GM18951 (cell line): ENCODE data around the gene PKD2.

ENCODE experiments used
- POLR2A ChIP-seq: IDR thresholded peaks from 4 replicates; pipeline ENCODE4 v1.6.1; 2011; ENCODE audit warnings: mild to moderate bottlenecking; ENCODE audit not compliant: insufficient read length, insufficient read depth; ENCODE audit errors: extremely low read depth
- in situ Hi-C: fragments of 300-500 bp; cut with MboI; formaldehyde crosslinking; loops from one replicate; pipeline ENCODE4 v1.12.0; 2022; ENCODE audit warnings: low sequenced_read_pairs, mixed read lengths, inconsistent platforms; ENCODE audit not compliant: unreplicated experiment

The PKD2 gene

GRCh38 chr4:88021824-88022223, 14.4 kb downstream of the PKD2 start:
- TF ChIP-seq POLR2A = no peak
- in situ Hi-C loops = loop anchor here (10.0 kb wide), 1 partner anchor 493 kb away; no protein-coding TSS in a partner anchor

DNA sequence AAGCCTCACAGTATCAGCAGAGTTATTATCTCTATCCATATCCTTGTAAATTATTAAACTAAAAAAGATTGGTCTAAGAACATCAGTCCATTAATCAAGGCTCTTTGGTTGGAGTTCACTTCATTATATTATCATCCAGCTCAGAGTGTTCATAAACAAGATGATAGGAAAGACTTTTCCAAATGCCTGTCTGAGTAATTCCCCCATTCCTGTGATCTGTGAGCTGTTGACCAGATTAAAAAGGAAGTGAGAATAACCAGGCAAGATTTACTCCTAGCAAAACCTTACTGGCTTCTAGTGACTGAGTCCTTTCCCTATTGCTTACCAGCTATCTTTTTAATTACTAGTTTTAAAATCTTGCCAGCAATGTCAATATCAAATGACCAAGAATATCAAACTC, 14.9 kb downstream of the PKD2 start:
- TF ChIP-seq POLR2A = no peak
- in situ Hi-C loops = loop anchor here (10.0 kb wide), 1 partner anchor 493 kb away; no protein-coding TSS in a partner anchor

DNA sequence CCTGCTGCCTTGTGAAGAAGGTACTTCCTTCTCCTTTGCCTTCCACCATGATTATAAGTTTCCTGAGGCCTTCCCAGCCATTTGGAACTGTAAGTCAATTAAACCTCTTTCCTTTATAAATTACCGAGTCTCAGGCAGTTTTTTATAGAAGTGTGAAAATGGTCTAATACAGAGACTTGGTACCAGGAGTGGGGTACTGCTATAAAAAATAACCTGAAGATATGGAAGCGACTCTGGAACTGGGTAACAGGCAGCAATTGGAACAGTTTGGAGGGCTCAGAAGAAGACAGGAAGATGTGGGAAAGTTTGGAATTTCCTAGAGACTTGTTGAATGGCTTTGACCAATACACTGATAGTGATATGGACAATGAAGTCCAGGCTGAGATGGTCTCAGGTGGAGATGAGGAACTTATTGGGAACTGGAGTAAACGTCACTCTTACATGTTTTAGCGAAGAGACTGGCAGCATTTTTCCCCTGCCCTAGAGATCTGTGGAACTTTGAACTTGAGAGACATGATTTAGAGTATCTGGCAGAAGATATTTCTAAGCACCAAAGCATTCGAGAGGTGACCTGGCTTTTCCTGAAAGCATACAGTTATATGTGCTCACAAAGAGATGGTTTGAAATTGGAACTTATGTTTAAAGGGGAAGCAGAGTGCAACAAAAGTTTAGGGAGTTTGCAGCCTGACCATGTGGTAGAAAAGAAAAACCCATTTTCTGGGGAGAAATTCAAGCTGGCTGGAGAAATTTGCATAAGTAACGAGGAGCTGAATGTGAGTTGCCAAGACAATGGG, 18.6 kb downstream of the PKD2 start:
- in situ Hi-C loops = loop anchor here (10.0 kb wide), 1 partner anchor 489 kb away; no protein-coding TSS in a partner anchor

DNA sequence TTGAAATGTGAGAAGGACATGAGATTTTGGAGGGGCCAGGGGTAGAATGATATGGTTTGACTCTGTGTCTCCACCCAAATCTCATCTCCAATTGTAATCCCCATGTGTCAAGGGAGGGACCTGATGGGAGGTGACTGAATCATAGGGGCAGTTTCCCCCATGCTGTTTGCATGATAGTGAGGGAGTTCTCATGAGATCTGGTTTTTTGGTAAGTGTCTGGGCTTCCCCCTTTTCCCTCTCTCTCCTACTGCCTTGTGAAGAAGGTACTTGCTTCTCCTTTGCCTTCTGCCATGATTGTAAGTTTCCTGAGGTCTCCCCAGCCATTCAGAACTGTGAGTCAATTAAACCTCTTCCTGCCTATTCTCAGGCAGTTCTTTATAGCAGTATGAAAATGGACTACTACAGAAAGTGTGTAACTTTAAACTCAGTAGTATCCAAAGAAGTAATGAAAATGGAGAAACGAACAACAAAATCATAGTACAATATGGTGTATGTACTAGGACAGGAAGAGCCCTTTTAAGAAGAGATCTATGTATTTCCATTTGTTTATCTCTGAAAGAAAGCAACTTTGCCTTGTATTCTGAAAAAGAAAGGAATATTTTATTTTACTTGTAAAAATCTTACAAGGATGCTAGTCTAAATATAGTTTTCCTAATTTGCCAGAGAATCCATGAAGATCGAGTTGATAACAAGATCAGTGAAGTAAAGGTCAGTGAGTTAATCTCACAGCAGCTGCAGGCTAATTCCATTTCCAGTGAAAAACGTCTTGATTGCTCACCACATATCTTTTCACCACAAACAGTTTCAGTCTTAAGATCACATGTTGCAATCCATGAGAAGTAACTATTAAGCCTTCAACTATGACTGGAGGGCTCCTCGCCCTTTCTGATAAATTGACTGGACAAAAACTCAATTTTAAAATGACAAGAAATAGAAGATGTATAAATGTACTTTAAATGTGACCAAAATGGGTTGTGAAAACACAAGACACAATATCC, 20.5 kb downstream of the PKD2 start:
- no peak for TF ChIP-seq POLR2A
- in situ Hi-C loops = loop anchor here (10.0 kb wide), 1 partner anchor 487 kb away; no protein-coding TSS in a partner anchor

DNA sequence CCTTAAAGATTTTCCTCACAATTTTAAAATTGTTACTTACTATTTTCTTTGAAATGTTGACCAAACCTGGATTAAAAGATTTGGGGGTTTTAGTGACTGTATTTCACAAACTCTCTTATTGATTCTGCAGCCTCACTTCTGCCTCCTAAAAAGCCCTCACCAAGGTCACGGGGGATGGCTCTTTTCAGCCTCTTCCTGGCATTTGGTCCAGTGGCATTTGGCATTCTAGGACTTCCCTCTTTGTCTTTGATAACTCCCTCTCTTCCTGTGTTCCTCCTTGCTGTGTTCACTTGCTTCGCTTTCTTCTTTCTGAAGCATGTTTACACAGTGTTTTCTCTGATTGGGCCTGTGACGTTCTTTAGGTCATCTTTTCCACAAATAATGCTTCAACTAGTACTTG, 21.5 kb downstream of the PKD2 start:
- in situ Hi-C loops = loop anchor here (10.0 kb wide), 1 partner anchor 486 kb away; no protein-coding TSS in a partner anchor
- no peak for TF ChIP-seq POLR2A

- no peak for TF ChIP-seq POLR2A
- in situ Hi-C loops = loop anchor here (10.0 kb wide), 1 partner anchor 485 kb away; no protein-coding TSS in a partner anchor
Observed at GRCh38 chr4:88029556-88029955, 22.1 kb downstream of the PKD2 start.

DNA sequence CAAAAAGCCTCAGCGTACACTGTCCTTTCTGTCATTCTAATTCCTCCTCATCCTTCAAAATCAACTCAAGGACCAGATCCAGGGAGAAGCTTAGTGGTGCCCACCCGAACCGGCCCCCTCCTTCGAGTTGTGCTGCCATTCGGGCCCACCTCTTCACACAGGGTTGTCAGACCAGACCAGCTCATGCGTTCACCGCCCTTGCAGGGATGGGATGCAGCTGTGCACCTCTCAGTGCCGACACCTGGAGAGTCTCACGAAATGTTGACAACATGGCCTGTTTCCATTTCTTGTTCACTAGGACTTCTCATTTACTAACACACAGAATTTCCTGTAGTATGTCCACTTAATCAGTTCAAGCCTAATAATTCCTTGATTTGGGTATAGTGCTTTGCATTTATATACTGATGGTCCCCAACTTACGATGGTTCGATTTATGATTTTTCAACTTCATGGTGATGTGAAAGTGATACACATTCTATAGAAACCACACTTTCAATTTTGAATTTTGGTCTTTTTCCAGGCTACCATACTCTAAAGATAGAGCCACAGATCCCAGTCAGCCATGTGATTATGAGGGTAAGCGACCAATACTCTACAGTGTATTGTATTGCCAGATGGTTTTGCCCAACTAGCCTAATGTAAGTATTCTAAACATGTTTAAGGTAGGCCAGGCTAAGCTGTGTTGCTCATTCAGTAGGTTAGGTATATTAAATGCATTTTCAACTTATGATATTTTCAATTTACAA, 23.3 kb downstream of the PKD2 start:
- in situ Hi-C loops = loop anchor here (10.0 kb wide), 1 partner anchor 174 kb away; no protein-coding TSS in a partner anchor
- TF ChIP-seq POLR2A = no peak

DNA sequence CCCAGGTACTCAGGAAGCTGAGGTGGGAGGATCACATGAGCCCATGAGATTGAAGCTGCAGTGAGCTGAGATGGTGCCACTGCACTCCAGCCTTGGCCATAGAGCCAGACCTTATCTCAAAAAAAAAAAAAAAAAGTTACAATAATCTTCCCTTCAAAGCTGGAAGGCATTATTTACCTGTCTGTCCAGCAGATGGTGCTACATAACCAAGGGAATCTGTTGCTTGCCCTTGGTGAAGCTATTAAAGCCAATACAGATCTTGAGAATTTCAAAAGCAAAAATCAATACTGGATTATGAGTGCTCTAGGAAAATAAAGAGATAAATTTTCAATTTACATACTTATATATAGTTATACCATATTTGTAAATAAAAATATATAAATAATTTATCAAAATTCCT, 25.9 kb downstream of the PKD2 start:
- TF ChIP-seq POLR2A = no peak
- in situ Hi-C loops = loop anchor here (10.0 kb wide), 1 partner anchor 171 kb away; no protein-coding TSS in a partner anchor

DNA sequence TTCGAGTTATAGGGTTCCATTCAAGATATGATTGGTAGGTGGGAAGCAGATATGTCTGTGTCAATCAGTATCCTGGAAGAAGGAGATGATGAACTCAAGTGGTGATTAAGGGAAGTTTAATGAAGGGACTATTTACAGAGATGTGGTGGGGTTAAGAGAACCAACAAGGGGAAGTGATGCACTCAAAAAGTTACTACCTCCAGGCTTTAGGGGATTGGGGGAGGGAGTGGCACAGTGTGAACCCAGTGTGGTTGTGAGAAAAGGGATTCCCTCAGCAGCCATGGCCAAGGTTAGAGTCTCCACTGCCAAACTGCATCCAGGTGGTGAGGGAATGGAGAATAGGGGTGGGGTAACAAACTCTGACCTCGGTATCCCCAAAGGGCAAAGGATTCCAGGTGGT, 27.9 kb downstream of the PKD2 start:
- in situ Hi-C loops = loop anchor here (10.0 kb wide), 1 partner anchor 170 kb away; no protein-coding TSS in a partner anchor
- no peak for TF ChIP-seq POLR2A

GRCh38 chr4:88037447-88037846, 30.0 kb downstream of the PKD2 start:
- no peak for TF ChIP-seq POLR2A
- in situ Hi-C loops = loop anchor here (10.0 kb wide), 1 partner anchor 167 kb away; no protein-coding TSS in a partner anchor

- in situ Hi-C loops = loop anchor here (10.0 kb wide), 1 partner anchor 167 kb away; no protein-coding TSS in a partner anchor
Observed at GRCh38 chr4:88037936-88038335, 30.5 kb downstream of the PKD2 start.

DNA sequence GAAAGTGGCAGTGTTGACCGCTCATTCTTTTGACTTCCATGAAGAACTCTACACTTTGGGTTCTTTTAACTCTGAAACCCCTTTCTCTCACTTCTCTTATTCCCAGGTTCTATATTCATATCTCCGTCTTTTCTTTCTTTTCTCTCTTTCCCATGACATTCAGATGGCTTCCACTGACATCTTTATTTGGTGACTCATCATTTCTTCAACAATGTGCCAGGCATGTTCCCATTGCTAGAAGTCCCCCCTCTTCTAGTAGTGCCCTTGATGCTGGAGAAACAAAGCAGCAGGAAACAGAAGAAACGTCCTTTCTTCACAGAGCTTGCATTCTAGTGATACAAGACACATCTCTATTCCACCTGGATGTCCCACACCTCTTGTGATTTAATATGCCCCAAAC, 33.3 kb downstream of the PKD2 start:
- in situ Hi-C loops = no loop called here
- TF ChIP-seq POLR2A = no peak

More at GRCh38 chr4:88037936-88038335, 30.5 kb downstream of the PKD2 start:
- TF ChIP-seq POLR2A = no peak
